Endothelial cell of umbilical vein (primary cell): Measurements from ENCODE around the gene PKD1L1. TPM values are rescaled to one million over a fixed set of nuclear protein-coding genes. Genes with fewer than 3 reads are reported as not detected.

Experiments
- BruUV-seq: library from RNA; stranded (reverse); fragments of 400-500 nt; replicated peaks from 2 replicates; lab custom pipeline; 2021; lab: Mats Ljungman, UMichigan
- CTCF ChIA-PET: fragments of 300-600, 350-600 bp; sonication (Branson Sonifier 250); formaldehyde crosslinking; loops from one replicate; lab custom pipeline; 2021; ENCODE audit warnings: antibody characterized with exemption, inconsistent platforms; lab: Charles Lee
- POLR2A ChIA-PET: fragments of 300-600, 350-600 bp; sonication (Branson Sonifier 250); formaldehyde crosslinking; loops from one replicate; lab custom pipeline; 2021; ENCODE audit warnings: antibody characterized with exemption, inconsistent platforms; lab: Charles Lee
- DNase-seq: peaks from one replicate; pipeline ENCODE4 v3.0.0-alpha.2; 2011; ENCODE audit warnings: low read depth, low spot score
- FAIRE-seq: peaks from 2 replicates; lab custom pipeline; 2011; peaks lifted over from hg19 to GRCh38; lab: Jason Lieb, UNC
- H2AFZ ChIP-seq: 2 replicates; pipeline ENCODE4 v1.6.0; 2012; ENCODE audit warnings: low read depth, low read length, control low read depth, inconsistent platforms
- H3K27ac ChIP-seq: 2 replicates; pipeline ENCODE4 v1.5.1; 2011; ENCODE audit warnings: low read depth, mild to moderate bottlenecking, control low read depth, low read length, moderate library complexity; ENCODE audit not compliant: insufficient read depth
- H3K27me3 ChIP-seq, 2 experiments: 2 replicates each; pipeline versions ENCODE4 v1.6.0 to v1.6.1; 2011; ENCODE audit warnings: low read length in 2 of 2, mixed read lengths in 1 of 2; ENCODE audit not compliant: control insufficient read depth in 2 of 2, insufficient read depth in 2 of 2
- H3K36me3 ChIP-seq, 2 experiments: 2 replicates in 1 of 2; 3 replicates in 1 of 2; pipeline ENCODE4 v1.5.1; 2011; ENCODE audit warnings: low read length in 2 of 2, mild to moderate bottlenecking in 1 of 2, moderate library complexity in 1 of 2; ENCODE audit not compliant: control insufficient read depth in 2 of 2, insufficient read depth in 2 of 2; ENCODE audit errors: extremely low read depth in 1 of 2
- H3K4me1 ChIP-seq: 3 replicates; pipeline ENCODE4 v1.5.1; 2011; ENCODE audit warnings: mild to moderate bottlenecking, low read length; ENCODE audit not compliant: control insufficient read depth, insufficient read depth; ENCODE audit errors: extremely low read depth
- H3K4me2 ChIP-seq: 2 replicates; pipeline ENCODE4 v1.6.1; 2011; ENCODE audit warnings: low read length, control low read depth, mixed read lengths; ENCODE audit not compliant: insufficient read depth
- H3K4me3 ChIP-seq, 3 experiments: fragments of 200-600 bp in 1 of 3; sonication (generic), shearing (Covaris generic) in 1 of 3; replicated peaks in 1 of 3; 2 replicates each; pipeline ENCODE4 v1.5.1; 2011 to 2016; ENCODE audit warnings: control low read depth in 3 of 3, low read length in 3 of 3, mild to moderate bottlenecking in 2 of 3, inconsistent platforms in 1 of 3, low read depth in 1 of 3, moderate library complexity in 1 of 3; ENCODE audit not compliant: insufficient read depth in 1 of 3
- H3K79me2 ChIP-seq: 2 replicates; pipeline ENCODE4 v1.6.0; 2012; ENCODE audit warnings: low read length, inconsistent platforms; ENCODE audit not compliant: control insufficient read depth, insufficient read depth
- H3K9ac ChIP-seq: replicated peaks from 2 replicates; pipeline ENCODE3; 2011; ENCODE audit warnings: low read length, control low read depth; ENCODE audit not compliant: insufficient read depth; ENCODE audit errors: extremely low read depth
- H3K9me1 ChIP-seq: replicated peaks from 3 replicates; pipeline ENCODE4 v1.6.0; 2011; ENCODE audit warnings: mild to moderate bottlenecking, low read length; ENCODE audit not compliant: control insufficient read depth, insufficient read depth; ENCODE audit errors: extremely low read depth
- H3K9me3 ChIP-seq: replicated peaks from 2 replicates; pipeline ENCODE4 v1.5.1; 2012; ENCODE audit warnings: low read length, inconsistent platforms; ENCODE audit not compliant: control insufficient read depth, insufficient read depth
- H4K20me1 ChIP-seq: replicated peaks from 2 replicates; pipeline ENCODE3; 2011; ENCODE audit warnings: mild to moderate bottlenecking, low read length; ENCODE audit not compliant: control insufficient read depth, insufficient read depth; ENCODE audit errors: extremely low read depth
- CTCF ChIP-seq, 2 donors: IDR thresholded peaks; 1 replicate in 1 of 2; 2 replicates in 1 of 2; pipeline ENCODE4 v1.5.1; 2011; ENCODE audit warnings: low read length in 2 of 2, mild to moderate bottlenecking in 2 of 2, moderate library complexity in 2 of 2, control low read depth in 1 of 2, inconsistent platforms in 1 of 2, low read depth in 1 of 2; ENCODE audit not compliant: insufficient read depth in 1 of 2; ENCODE audit errors: extremely low read depth in 1 of 2
- EZH2 ChIP-seq: IDR thresholded peaks from 2 replicates; pipeline ENCODE4 v1.6.1; 2012; ENCODE audit warnings: borderline replicate concordance, low read depth, mild to moderate bottlenecking, moderate library complexity, low read length, inconsistent platforms; ENCODE audit not compliant: severe bottlenecking
- FOS ChIP-seq: IDR thresholded peaks from 2 replicates; pipeline ENCODE4 v1.6.1; 2011; ENCODE audit warnings: mild to moderate bottlenecking, low read length, moderate library complexity, borderline replicate concordance; ENCODE audit not compliant: insufficient read depth
- GATA2 ChIP-seq: IDR thresholded peaks from 2 replicates; pipeline ENCODE4 v1.7.0; 2011; ENCODE audit warnings: low read depth, mild to moderate bottlenecking, moderate library complexity, mixed read lengths, low read length; ENCODE audit not compliant: insufficient read length, insufficient read depth
- JUN ChIP-seq: IDR thresholded peaks from 2 replicates; pipeline ENCODE4 v1.6.1; 2011; ENCODE audit warnings: borderline replicate concordance, low read depth; ENCODE audit not compliant: insufficient read length, insufficient read depth
- MAX ChIP-seq: IDR thresholded peaks from 2 replicates; pipeline ENCODE4 v1.6.1; 2011; ENCODE audit not compliant: insufficient read depth, insufficient read length
- MYC ChIP-seq: IDR thresholded peaks from one replicate; pipeline ENCODE4 v1.6.1; 2011; ENCODE audit warnings: mild to moderate bottlenecking, low read depth, low read length
- POLR2A ChIP-seq: IDR thresholded peaks from 2 replicates; pipeline ENCODE4 v1.6.1; 2012; ENCODE audit warnings: low read depth, mild to moderate bottlenecking, control low read depth, low read length
- POLR2AphosphoS5 ChIP-seq: IDR thresholded peaks from 2 replicates; pipeline ENCODE4 v1.6.1; 2012; ENCODE audit warnings: low read depth, mild to moderate bottlenecking, control low read depth, low read length, moderate library complexity; ENCODE audit not compliant: insufficient read depth
- dilution Hi-C: fragments of 300-500 bp; cut with MboI; formaldehyde crosslinking; loops from one replicate; pipeline ENCODE4 v1.15.0; 2019; ENCODE audit warnings: low sequenced_read_pairs; ENCODE audit not compliant: extremely low pct_ligation_motif_present
- intact Hi-C: fragments of 100-400 bp; cut with micrococcal nuclease; formaldehyde crosslinking; loops from one replicate; pipeline ENCODE4 v1.10.0; 2022
- polyA plus RNA-seq, 4 experiments: library from polyadenylated mRNA; depleted of rRNA in 3 of 4; stranded (reverse) in 3 of 4; unstranded in 1 of 4; fragments of >200 nt; gene quantifications; 2 replicates each; pipeline versions ENCODE4 v1.2.1 to v1.2.3, GENCODE V29; 2011 to 2012; ENCODE audit warnings: missing spikeins in 1 of 4
- total RNA-seq: library from RNA; stranded (reverse); gene quantifications from 2 replicates; pipeline ENCODE4 v1.2.3, GENCODE V29; 2021

Gene PKD1L1
- total and polyA plus RNA-seq, 2 donors (not counting 3 experiments of a cell fraction or from before 2014, with no cell fraction given), result 4.1 to 5.9 TPM

GRCh38 chr7:47836503-47837202, 111.6 kb downstream of the PKD1L1 start:
- ChIA-PET CTCF (interaction anchor here (0.8 to 0.9 kb wide), 2 partner anchors 401 to 570 kb away, joined by 4 to 5 read pairs; no protein-coding TSS in a partner anchor), POLR2A (no interaction called here)
- intact Hi-C loops (no loop called here), dilution Hi-C loops (no loop called here)
- DNase-seq, result no peak
- Histone ChIP-seq H3K9me3 (no peaks in the 10 kb centered on the region), H3K36me3 (no peaks in the 10 kb centered on the region), H2AFZ (no peak overlapping the region), H3K9me1 (no peaks in the 10 kb centered on the region), H3K27ac (no peak overlapping the region), H3K4me1 (no peaks in the 10 kb centered on the region), H3K79me2 (no peaks in the 10 kb centered on the region), H4K20me1 (no peaks in the 10 kb centered on the region), H3K4me2 (no peak overlapping the region), H3K4me3 (no peak overlapping the region), H3K9ac (no peak overlapping the region), H3K27me3 (no peaks in the 10 kb centered on the region)
- BruUV-seq, result no TSS peak
- TF ChIP-seq JUN, result no peak
- no peak for TF ChIP-seq GATA2
- no peak for FAIRE-seq

GRCh38 chr7:47836080-47836479, 112.2 kb downstream of the PKD1L1 start:
- Histone ChIP-seq H3K27ac (no peak overlapping the region), H3K9me1 (no peaks in the 10 kb centered on the region), H3K4me2 (no peak overlapping the region), H2AFZ (no peak overlapping the region), H3K27me3 (no peaks in the 10 kb centered on the region), H3K4me3 (no peak overlapping the region), H3K9ac (no peak overlapping the region), H3K4me1 (no peaks in the 10 kb centered on the region), H3K79me2 (no peaks in the 10 kb centered on the region), H3K36me3 (no peaks in the 10 kb centered on the region), H4K20me1 (no peaks in the 10 kb centered on the region), H3K9me3 (no peaks in the 10 kb centered on the region)
- POLR2A ChIA-PET, result no interaction called here
- CTCF ChIA-PET, result no interaction called here
- DNase-seq, result no peak
- intact Hi-C loops, result no loop called here
- TF ChIP-seq EZH2 (no peak), FOS (no peak), MAX (no peak), POLR2A (no peak), POLR2AphosphoS5 (no peak), MYC (no peak), JUN (no peak), GATA2 (no peak), CTCF (IDR thresholded peaks at IDR 0.05; ENCODE audit: extremely low read depth in 1 of 2, insufficient read depth in 1 of 2, low read depth in 1 of 2, low read length in 2 of 2) (no peak)
- BruUV-seq, result no TSS peak
- dilution Hi-C loops, result no loop called here
- no peak for FAIRE-seq
